ENCODE results near the gene LRRTM4.

Gene LRRTM4

GRCh38 chr2:77479395-77479794 lies 42.8 kb downstream of the LRRTM4 start:
- DNase-seq (ENCODE audit: extremely low read depth in 1 of 2, low read depth in 1 of 2), result no peak

GRCh38 chr2:77470096-77470495 lies 52.1 kb downstream of the LRRTM4 start:
- no peak for DNase-seq (ENCODE audit: extremely low read depth in 1 of 2, low read depth in 1 of 2)

- no peak for DNase-seq (ENCODE audit: extremely low read depth in 1 of 2, low read depth in 1 of 2)
These were observed 53.1 kb downstream of the LRRTM4 start for GRCh38 chr2:77469106-77469505.

DNA sequence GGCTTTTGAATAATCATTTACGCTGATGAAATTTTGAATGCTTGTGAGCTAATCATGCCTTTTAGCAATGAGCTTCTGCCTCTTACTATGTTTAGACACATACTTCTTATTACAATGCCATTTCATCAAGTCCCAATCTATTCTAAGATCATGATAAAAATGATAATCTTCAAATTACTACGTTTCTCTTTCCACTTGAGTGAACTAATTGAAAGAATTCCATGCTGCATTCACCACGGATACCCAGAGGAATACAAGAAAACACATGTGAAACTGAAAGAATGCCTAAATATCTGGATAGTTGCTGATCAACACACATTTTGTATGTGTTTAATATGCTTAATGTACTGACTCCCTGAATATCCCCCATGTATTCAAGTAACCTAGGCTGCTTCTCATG lies 62.3 kb downstream of the LRRTM4 start:
- no peak for DNase-seq (ENCODE audit: extremely low read depth in 1 of 2, low read depth in 1 of 2)

- DNase-seq (ENCODE audit: extremely low read depth in 1 of 2, low read depth in 1 of 2), result no peak
These were observed 64.0 kb downstream of the LRRTM4 start for GRCh38 chr2:77458216-77458615.

- no peak for DNase-seq (ENCODE audit: extremely low read depth in 1 of 2, low read depth in 1 of 2)
These were observed 64.5 kb downstream of the LRRTM4 start for GRCh38 chr2:77457665-77458064.

DNA sequence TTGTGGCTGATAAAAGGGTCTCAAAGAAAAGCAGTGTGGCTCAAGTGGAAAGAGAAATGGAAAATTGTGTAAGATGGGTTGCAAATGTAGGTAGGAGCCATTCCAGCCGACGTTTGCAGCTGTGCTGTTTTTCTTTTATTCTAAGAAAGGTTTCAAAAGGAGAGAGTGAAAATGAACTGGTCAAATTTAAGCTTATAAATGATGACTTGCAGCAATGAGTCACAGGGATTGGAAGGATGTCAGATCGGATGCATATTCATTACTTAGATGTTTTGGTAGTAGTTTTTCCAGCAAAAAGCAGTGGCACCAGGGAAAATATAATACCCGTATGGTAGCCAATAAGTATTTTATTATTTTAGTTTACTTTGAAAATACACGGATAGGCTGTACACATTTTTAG lies 79.1 kb downstream of the LRRTM4 start:
- DNase-seq (ENCODE audit: extremely low read depth in 1 of 2, low read depth in 1 of 2), result no peak

- no peak for DNase-seq (ENCODE audit: extremely low read depth in 1 of 2, low read depth in 1 of 2)
These were observed 87.3 kb downstream of the LRRTM4 start for GRCh38 chr2:77434880-77435279.

GRCh38 chr2:77428946-77429345 lies 93.2 kb downstream of the LRRTM4 start:
- DNase-seq (ENCODE audit: extremely low read depth in 1 of 2, low read depth in 1 of 2), result no peak

DNA sequence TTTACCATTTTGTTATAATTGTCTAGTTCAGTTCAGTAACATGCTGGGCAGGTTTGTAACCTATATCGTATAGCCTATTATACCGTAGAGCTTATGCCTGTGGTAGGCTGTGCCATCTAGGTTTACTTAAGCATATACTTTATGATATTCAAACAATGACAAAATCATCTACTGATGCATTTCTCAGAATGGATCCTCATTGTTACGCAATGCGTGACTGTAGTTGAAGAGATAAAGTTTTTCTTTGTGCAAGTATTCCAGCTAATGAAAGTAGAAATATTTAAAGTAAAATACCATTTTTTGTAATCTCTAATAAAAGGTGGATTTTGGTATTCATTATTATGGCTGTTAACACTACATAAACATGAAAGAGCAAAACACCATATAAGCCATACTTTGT lies 100.2 kb downstream of the LRRTM4 start:
- DNase-seq (ENCODE audit: extremely low read depth in 1 of 2, low read depth in 1 of 2), result no peak

GRCh38 chr2:77418537-77418936 lies 103.6 kb downstream of the LRRTM4 start:
- no peak for DNase-seq (ENCODE audit: extremely low read depth in 1 of 2, low read depth in 1 of 2)

DNA sequence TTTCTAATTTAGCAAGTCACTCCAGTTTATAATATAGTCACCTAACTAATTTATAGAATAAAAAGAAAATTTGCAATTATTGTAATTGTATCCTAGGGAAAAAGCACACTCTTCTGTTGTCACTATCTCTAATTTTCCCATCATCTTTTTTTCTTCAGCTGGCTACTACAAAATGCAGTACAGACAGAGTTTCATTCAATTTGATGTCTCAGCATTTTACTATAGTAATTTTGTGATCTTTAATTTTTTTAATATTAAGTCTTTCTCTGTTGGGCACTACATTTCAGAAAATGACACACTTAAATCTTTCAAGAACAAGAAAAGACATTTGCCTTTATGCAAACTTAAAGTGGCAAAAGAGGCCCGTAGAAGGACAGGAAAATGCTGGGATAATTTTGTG lies 118.0 kb downstream of the LRRTM4 start:
- no peak for DNase-seq (ENCODE audit: extremely low read depth in 1 of 2, low read depth in 1 of 2)

- DNase-seq (ENCODE audit: extremely low read depth in 1 of 2, low read depth in 1 of 2), result no peak
These were observed 123.1 kb downstream of the LRRTM4 start for GRCh38 chr2:77398970-77399600.

DNA sequence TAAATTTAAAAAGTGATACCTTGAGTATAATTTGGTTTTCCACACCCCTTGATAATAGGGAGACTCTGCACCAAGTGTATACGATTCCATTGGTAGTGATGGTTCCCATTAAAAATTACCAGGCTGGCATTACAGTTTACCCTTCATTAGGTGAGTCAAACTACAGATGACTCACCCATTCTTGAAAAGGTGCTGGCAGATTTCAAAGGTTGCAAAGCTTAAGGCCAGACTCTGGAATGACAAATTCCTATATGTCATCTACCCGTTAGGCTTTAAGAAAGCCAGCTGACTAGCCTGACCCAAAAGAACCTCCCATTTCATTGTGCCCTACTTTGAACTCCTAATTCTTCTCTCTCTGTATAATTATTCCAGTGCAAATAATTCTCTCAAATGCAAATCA lies 124.4 kb downstream of the LRRTM4 start:
- DNase-seq (ENCODE audit: extremely low read depth in 1 of 2, low read depth in 1 of 2), result no peak

DNA sequence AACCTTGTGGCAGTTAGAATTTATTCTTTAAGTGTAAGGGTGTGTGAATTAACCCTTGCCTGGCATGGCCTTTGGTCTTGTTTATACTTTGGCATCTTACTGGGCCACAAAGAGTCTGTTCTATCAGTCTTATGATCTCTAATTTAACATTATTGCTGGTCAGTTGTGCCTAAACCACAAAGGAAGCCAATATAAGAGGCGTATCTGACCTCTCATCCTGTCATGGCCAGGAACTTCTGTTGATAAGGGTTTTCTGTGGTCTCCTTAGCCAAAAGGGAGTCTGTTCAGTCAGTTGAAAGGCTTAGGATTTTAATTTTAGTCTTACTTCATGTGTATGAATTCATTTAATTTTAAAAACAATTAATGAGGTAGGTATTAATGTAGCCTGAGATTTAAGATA lies 127.2 kb downstream of the LRRTM4 start:
- no peak for DNase-seq (ENCODE audit: extremely low read depth in 1 of 2, low read depth in 1 of 2)

DNA sequence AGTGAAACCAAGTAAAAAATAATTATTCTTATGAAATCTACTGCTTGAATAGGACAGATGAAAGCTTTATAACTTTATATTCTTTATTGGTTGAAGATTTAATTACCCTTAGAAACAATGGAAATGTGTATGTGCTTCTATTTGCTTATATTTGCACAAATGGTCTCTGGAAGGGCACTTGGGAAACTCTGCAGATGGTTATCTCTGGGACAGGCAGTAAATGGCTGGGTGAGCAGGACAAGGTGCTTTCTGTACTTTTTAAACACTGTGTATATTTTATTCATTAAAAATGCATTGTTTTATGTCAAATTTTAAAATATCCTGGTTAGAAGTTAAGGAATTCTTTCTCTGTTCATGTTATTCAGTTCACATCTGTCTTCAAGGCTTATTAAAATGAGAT lies 131.1 kb downstream of the LRRTM4 start:
- DNase-seq (ENCODE audit: extremely low read depth in 1 of 2, low read depth in 1 of 2), result no peak

GRCh38 chr2:77387324-77387723 lies 134.9 kb downstream of the LRRTM4 start:
- DNase-seq (ENCODE audit: extremely low read depth in 1 of 2, low read depth in 1 of 2), result no peak

GRCh38 chr2:77372636-77373035 lies 149.5 kb downstream of the LRRTM4 start:
- DNase-seq (ENCODE audit: extremely low read depth in 1 of 2, low read depth in 1 of 2), result no peak

GRCh38 chr2:77370511-77370910 lies 151.7 kb downstream of the LRRTM4 start:
- DNase-seq (ENCODE audit: extremely low read depth in 1 of 2, low read depth in 1 of 2), result no peak

DNA sequence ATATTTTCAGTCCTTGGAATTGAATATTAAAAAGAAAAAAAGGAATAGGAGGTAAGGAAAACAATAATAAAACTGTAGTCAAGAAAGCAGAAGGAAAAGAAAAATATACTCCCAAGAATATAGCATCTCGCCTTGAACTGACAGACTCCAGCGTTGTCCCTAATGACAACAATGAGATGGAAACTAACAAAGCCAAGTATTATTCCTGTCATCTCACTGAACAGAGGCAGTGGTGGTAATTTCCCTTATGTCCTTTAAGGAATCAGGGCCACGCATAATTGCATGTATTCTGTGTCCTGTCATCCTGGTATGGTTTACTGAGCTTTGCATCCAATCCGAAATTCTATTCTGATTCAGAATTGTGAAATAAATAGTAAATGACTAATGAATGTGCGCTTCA lies 158.9 kb downstream of the LRRTM4 start:
- no peak for DNase-seq (ENCODE audit: extremely low read depth in 1 of 2, low read depth in 1 of 2)

GRCh38 chr2:77348821-77349220 lies 173.4 kb downstream of the LRRTM4 start:
- no peak for DNase-seq (ENCODE audit: extremely low read depth in 1 of 2, low read depth in 1 of 2)

GRCh38 chr2:77336013-77336412 lies 186.2 kb downstream of the LRRTM4 start:
- DNase-seq (ENCODE audit: extremely low read depth in 1 of 2, low read depth in 1 of 2), result no peak

DNA sequence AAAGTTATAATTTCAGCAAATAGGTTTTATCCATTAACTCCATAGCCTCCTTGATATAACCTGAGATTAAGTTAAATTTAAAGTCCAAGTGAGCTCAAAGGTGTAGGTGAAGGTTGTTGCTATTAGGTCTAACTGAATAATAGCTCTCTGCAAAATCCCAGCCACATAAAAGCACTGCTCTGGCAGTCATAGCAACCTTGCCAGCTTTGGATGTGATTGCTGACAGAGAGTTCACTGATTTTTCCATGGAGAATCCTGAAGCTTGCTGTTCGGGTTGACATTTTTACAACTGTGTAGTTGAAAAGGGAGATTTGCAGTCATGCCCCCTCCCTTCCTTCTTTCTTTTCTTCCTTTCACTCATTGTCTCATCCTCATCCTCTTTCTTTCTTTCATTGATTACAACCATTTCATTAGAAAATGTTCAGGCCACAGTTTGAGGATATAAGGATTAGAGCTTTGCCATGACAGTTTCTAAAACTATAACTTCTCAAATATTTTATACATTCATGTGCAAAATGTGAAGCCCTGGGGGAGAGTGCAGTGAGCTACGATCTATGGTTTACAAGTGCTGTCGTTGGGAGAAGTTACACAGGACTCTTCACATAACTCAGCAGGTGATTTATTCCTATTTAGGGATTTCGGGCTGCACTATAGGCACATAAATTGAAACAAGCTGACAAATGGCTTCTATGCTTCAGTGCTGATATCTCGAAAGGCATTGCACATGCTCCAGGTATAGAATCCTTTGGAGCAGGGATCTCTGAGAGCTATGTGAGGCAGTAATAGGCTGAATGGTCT lies 193.8 kb downstream of the LRRTM4 start:
- no peak for DNase-seq (ENCODE audit: extremely low read depth in 1 of 2, low read depth in 1 of 2)

Data from stimulated activated CD8-positive, alpha-beta memory T cell treated with anti-CD3 and anti-CD28 coated beads, Interleukin-7, amount 100 ng/mL, for 48 hours (primary cell).